ENCODE data around the gene GREB1.

The GREB1 gene

DNA sequence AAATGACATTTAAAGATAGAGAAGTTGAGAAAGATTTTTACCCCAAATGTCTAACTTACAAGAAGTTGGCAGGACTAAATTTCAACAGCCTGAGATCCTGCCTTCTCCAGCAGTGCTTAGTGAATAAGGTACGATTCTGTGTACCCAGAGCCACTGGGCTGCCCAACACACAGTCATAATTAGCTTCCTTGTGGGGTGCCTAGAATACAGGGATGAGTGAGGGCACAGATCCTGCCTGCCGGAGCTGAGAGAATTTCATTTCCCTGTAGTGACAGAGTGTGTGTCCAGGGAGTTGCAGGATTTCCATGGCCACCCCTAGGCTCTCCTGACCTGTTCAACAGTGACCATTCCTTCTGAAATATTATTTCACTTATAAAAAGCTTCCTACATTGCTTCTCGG is 27.0 kb downstream of the GREB1 start:
- DNase-seq = peak in 2 of 3 experiments; percentile 42 to 73

DNA sequence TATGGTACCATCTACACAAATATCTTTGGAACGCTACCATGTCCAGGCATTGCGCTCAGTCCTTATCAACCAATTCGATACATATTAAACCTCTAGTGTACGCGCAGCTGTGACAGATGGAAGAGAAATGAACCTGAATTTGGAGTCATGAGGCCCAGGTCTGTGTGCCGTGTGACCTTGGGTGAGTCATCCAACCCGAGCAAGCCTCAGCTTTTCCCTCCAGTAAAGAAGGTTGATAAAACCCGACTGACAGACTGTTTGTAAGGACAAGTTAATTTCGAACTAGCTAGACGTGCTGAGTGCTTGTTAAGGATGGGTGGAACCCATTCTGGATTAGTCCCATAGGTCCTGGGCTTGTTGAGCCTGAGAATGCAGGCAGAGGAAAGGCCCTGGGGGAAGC is 28.2 kb downstream of the GREB1 start:
- DNase-seq = no peak

DNA sequence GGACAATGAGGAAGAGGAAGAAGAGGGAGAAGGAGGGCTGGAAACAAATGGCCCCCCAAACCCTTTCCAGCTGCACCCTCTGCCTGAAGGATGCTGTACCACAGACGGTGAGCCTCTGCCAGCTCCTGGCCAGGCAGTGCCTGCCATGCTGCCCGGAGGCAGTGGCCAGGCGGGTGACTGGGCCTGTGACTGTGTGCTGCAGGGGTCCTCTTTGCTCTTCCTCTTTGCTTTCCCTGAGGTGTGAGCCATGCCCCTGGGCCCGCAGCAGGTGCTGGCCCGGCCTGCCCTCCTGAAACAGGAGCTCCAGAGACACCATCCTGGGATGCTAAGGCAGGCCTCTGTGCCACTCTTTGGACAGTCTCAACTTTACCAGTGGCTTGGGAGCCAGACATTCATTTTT is 28.6 kb downstream of the GREB1 start:
- no peak for DNase-seq

DNA sequence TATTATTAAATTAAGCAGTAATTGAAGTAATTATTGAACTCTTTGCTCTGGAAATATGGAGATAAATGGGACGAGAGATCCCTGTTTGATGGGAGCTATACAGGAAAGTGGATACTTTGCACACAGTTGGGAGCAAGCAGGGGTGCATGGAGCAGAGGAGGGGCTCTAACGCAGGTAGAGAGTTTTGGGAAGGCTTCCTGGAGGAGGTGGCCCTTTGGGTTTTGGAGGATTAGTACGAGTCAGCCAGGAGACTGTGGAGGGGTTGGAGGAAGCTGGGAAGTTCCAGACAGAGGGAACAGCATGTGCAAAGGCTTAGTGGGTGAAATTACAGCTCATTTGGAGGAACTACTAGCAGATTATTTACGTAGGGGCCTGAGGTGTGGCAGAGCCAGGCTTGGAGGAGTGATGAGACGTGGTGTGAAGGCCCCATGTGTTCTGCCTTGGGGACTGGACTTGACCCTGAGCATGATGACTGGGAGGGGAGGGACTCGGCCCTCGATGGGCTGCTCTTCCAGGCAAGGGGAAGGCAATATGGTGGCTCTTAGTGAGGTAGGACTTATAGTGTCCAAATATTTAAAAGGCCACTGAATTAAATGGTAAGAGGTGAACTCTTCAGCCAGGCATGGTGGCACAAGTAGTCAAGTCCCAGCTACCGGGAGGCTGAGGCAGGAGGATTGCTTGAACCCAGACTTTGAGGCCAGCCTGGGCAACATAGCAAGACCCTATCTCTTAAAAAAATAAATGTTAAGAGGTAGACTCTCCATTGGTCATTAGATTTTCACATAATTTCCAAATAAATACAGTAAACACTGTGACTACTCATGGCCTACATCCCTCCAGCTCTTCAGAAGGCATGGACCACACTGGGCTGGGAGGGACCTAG is 30.2 kb downstream of the GREB1 start:
- no peak for DNase-seq

DNA sequence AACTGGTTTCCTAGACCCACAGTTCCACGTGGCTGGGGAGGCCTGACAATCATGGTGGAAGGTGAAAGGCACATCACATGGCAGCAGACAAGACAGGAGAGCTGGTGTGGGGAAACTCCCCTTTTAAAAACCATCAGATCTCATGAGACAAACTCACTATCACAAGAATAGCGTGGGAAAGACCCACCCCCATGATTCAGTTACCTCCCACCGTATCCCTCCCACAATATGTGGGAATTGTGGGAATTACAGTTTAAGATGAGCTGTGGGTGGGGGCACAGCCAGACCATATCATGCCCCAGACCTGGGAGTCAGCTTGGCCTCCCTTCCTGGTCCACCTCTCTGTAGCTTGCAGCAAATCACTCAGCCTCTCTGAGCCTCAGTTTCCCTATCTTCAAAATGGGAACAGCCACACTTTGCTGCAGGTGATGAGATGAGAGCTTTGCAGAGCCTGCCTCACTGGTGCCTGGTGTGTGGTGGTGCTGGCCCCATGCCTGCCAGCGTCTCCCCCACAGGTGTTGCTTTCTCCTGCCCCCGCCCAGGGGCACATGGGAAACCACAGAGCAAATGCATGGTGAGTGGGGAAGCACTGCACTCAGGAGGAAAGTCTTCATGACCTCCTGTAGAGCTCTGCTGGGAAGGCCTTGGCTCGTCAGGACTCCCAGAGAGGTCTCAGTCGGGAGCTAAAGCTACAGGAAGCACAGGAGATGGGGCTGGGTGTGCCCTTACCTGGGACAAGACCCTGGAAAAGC is 31.1 kb downstream of the GREB1 start:
- no peak for DNase-seq

DNA sequence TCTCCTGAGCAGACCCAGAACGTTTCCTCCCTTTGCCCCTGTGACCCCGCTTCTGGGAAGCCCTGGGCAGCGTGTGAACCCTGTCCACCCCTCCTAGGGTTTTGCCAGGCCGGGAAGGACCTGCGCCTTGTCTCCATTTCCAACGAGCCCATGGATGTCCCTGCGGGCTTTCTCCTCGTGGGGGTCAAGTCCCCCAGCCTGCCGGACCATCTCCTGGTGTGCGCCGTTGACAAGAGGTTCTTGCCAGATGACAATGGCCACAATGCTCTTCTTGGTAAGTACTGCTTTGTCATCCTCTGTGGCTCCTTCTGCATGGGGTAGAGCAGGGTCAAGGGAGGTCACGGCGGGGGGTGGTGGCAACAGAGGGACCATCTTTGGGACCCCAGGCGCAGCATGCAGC is 32.5 kb downstream of the GREB1 start:
- DNase-seq = no peak

DNA sequence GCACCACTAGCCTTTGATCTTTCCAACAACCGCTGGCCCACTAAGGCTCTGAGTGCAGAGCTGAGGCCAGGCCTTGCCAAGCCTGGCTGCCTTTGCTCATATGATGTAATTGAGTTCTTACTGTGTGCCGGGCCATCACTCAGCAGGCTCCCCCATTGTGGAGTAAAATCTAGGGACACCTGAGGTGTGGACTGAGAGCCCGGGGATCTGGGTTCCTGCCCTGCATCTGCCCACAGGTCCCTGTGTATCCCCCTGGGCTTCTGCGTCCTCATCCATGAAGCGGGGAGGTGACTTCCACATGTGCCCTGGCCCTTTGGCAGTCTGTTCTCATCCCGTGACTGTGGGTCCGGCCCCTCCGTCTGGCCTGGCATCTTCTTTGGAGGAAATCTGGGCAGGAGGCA is 33.8 kb downstream of the GREB1 start:
- no peak for DNase-seq

DNA sequence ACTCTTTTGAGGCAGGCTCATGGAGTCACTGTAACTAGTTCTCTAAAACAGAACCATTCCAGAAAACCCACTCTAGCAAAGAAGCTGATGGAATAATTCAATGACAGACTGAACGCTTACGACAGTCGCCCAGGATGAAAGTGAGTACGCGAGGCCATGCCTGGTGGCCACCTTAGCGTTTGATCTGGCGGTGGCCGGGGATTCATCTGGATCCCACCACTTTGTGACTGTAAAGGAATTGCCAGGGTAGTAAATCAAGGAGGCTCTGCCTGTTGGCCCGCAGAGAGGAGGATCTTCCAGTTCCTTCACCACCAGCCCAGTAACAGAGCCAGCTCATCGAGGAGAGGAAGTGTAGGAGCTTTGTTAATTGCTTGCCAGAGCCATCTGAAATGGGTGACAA is 34.6 kb downstream of the GREB1 start:
- no peak for DNase-seq

DNA sequence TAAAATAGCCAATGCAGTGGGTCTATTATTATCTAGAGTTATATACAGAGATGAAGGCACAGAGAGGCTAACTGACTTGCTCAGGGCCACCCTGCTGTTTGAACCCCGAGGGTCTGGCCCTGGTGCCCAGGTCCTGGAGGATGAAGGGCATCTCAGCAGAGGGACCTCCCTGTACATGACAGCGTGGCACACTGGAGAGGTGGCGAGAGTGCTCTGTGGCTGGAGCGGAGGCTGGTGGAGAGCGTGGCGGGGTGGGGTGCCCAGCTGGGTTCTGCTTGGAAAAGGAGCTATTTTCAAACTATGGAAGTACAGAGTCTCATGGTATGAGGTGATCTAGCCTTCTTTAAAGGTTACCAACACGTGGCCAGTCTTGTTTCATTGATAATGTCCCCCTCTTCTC is 35.8 kb downstream of the GREB1 start:
- no peak for DNase-seq

DNA sequence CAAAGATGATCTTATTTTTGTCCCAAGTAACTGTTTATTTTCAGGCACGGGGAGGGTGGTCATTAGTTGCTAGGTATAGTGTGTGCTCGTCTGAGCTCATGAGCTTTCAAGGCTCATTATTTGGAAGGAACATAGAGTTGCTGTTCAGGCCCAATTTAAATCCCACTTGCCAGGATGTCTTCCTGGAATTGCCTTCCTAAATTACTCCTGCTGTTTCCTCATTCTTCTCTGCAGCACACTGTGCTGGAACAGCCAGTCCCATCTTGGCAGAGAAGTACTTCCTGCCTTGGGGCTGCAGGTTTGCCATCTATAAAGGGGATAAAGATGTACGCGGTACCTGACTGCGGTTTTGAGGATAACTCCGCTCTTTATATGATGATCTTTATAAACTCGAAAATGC is 37.3 kb downstream of the GREB1 start:
- DNase-seq = peak in 1 of 3 experiments; percentile 13

DNA sequence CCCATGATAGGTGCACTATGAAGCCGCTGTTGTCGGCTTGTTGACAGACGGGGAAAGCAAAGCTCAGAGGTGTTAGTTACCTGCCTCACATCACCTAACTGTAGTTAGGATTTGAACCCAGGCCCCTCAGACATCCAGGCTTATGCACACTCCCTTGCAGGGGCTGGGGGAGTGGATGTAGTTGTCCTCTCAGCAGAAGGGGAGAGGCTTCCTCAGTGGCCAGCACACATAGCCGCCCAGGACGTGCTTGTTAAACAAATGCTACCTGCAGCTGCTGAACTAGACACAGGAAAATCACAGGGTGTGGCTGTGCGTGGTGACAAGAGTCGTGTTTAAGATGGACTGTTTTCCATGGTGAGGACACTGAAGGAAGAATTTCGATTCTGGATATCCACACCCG is 39.2 kb downstream of the GREB1 start:
- peak in 2 of 3 experiments; percentile 17 to 25 for DNase-seq

DNA sequence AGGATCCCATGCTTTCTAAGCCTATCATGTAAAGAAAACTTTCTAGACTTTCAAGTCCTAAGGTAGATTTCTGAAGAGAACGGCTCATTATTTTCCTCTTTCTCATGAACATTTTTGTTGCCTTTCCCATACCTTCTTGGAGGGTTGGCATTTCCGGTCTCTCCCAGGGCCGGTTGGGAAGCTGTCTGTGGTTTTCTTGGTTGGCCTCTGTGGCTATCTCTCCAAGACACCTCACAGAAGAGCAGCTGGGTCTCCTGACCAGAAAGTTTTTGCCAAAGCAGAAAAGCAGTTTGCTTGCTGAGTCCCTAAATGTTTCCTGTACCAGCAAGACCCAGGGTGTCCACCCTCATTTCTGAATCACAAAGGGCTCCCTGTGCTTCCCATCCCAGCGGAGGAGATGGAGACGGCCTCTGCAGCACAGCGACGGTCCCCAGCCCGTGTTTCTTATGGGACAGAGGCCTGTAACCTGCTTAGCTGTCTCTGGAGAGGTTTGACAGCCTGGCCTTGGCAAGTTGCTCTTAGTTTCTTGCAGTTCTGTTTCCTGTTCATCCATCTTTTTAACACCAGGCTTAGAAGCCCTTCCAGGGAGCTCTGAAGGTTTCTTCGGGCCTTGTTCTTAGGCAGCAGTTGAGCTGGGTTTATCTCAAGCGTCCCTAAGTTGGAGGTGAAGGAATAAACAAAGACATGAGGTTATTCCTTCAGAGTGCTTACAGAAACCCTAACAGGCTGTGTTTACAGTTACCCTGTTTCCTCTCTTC is 39.8 kb downstream of the GREB1 start:
- DNase-seq = no peak

DNA sequence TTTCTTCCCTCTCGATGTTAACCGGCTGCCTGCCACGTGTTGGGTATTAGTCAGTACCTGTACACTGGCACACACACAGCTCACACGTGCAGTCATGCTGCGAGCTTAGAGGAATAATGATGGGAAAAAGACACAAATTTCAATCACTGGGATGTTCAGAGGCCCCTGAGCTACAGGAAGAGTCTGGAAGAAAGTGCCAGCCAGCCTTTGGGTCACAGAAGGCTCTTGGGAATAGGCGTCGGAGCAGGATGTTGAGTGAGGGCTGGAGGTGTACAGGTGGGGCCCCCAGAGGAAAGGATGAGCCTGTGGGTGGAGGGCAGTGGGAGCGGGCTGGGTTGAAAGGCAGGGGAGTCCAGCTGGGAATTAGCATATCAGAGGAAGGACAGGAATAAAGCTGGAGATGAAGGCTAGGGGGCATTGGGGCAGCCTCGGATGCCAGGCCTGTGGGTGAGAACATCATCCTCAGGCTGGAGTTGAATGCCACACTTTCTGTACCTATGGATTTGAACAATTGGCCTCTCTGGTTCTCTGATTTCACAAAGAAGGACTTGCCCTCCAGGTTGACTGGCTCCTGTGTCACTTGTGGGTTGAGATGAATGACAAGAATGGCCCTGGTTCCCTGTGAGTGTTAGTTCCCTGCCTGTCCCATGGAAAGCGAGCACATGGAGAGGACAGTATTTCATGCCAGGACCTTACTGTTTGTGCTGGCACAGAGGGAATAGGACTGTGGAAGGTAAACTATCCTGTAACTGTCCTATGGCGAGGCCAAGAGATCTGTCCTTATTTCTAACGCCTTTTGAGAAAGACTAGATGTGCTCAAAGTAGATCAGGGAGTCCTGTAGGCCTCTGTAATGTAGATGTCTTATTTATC is 40.6 kb downstream of the GREB1 start:
- no peak for DNase-seq

DNA sequence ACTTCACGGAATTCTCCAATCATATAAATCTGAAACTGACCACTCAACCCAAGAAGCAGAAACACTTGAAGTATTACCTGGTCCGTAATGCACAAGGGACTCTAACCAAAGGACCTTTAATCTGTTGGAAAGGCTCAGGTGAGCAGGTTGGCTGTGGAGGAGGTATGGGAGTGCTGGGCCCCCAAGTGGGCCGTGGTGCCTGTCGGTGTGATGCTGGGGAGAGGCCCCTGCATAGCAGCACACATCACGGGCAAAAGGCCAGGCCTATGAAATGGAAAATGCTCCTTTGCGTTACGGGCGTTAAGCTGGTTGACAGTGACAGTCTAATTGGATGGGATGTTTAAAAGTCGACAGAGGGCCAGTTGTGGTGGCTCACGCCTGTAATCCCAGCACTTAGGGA is 42.6 kb downstream of the GREB1 start:
- no peak for DNase-seq

DNA sequence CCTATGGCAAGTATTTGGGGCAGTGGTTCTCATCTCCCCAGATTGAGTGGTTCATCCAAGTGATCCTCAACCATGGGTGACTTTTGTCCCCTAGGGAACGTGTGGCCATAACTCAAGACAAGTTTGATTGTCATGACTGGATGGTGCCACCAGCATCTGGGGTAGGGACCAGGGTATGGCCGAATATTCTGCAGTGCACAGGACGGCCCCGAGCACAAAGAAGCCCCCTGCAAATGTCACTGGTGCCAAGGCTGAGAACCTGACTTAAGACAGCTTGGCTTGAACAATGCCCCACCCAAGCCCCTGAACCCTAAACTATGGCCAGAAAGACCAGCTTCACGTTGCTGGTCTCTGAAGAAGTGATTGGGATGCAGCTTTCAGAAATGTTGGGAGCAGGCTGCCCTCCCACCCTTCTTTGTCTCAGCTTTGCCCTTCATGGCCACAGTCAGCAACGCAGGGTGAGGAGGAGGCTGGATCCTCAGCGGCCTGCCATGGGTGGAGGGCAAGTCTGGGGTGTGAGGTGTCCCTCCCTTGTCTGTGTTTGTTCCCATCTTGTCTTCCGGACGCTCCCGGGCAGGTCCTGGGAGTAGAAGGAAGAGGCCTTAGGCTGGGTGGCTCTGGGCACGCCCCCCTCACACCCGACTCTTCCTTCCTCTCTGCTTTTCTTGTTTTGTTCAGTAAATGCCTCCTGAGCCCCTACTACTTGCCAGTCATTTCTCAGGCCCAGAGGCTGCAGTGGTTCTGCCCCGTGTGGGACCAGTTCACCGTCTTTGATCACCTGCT is 43.4 kb downstream of the GREB1 start:
- no peak for DNase-seq

DNA sequence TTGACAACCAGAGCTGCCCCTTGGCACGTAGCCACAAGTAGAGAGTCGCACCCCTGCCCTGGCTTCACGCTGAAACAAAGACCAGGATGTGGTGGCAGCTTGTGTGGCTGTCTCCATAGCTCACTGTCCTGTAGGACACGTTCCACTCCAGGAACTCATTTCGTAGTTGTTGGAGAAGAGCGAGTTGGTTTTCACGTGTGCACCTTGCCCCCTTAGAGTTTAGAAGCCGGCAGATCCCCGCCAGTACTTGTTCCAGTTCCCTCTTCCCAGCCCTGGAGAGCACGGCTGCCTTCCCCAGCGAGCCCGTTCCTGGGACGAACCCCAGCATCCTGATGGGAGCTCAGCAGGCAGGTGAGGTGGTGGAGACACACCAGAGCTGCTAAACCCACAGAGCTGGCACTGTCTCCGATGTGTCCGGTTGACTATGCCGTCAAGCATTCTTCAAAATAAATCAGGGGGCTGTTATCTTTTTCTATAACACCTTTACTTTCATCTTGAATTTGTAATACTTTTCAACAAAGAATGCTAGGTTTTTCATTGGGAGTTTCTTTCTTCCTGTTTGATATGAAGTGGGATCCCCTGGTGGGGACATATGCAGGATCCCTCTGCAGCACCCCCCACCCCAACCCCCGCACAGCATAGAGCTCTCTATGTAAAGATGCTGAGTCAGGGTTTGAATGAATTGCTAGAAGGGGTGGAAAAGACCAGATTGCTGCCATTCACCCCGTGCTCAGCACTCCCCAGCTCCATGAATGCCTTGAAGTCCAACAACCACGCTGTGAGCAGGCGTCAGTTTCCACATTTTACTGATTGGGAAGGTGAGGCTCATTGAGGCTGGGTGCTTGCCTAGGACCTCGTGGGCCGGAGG is 44.5 kb downstream of the GREB1 start:
- no peak for DNase-seq

DNA sequence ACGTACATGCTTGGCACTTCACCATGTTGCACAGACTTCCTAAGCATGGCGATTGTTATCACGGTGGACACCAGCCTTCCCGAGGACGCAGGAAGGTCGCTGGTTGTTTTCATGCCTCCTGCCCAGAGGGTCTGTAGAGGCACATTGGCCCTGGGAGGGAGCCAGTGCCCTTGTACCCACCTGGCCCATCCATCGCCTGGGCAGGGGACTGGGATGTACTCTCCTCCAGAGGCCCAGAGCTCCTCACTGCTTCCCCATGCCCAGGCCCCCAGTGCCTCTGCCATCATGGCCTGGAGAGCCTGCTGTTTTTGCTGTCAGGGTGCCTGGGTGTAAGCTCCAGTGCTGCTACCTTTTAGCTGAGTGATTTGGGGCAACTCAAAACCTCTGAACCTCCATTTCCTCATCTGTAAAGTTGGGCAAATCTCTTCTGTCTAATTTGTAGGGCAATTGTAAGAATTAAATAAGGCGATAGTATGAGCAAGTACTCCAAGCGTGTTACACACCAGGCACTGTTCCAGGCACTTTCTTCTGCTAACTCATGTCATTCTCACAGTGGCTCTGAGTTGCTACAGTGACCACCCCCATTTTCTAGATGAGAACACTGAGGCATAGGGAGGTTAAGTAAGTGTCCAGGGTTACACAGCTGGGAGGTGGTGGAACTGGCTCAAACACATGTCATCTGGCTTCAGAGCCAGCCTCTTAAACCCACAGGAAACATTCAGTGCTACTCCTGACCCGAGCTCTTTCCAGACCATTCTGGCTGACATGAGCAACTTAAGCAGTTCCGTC is 45.3 kb downstream of the GREB1 start:
- DNase-seq = no peak

DNA sequence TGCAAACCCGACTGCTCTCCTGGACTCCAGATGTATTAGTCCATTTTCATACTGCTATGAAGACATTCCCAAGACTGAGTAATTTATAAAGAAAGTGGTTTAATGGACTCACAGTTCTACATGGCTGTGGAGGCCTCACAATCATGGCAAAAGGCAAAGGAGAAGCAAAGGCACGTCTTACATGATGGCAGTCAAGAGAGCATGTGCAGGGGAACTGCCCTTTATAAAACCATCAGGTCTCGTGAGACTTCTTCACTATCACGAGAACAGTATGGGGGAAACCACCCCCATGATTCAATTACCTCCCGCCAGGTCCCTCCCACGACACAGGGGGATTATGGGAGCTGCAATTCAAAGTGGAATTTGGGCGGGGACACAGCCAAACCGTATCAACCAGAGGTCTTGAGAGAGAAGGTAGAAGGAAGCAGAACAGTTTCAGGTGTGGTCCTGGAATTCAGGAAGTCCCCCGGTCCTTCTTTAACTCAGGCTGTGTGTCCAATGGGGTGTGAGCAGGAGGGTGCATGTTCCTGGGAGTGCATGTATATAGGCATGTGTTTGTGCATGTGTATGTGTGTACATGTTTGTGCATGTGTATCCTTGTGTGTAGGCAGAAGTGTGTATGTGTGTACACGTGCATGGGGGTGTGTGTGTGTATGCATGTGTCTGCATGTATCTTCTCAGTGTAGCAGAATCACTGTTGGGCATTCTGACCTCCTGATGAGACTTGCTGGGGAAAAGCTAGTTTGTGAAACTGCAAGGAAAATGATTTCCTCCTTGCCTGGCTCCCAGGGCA is 46.2 kb downstream of the GREB1 start:
- DNase-seq = no peak

DNA sequence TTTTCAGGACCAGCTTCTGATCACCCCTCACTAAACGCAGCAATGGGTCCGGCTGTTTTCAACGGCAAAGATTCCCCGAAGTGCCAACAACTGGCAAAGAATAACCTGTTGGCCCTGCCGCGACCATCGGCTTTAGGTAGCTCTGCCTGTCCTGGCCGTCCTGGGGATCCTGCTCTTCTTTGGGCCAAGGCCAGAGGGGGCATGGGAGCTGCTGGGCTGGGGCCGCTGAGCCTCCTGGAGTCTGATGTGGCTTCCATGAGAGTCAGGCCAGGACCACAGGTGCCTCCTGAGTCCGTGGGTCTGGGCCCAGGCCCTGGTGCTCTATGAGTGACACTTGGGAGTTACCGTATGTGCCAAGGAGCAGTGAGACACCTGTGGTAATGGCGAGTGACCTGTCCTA is 46.9 kb downstream of the GREB1 start:
- DNase-seq = no peak
